NCI-H1417 (cell line): ENCODE data around the gene SELENBP1.
"Not testable (repeated sequence)": the region's sequence is repeated elsewhere in the genome, so short reads cannot be mapped to it uniquely, and the experiment has no call there.

Experiments
- DNase-seq, 3 experiments: peaks; one replicate each; lab custom pipeline; 2025; lab: John Stamatoyannopoulos, UW

Gene SELENBP1

DNA sequence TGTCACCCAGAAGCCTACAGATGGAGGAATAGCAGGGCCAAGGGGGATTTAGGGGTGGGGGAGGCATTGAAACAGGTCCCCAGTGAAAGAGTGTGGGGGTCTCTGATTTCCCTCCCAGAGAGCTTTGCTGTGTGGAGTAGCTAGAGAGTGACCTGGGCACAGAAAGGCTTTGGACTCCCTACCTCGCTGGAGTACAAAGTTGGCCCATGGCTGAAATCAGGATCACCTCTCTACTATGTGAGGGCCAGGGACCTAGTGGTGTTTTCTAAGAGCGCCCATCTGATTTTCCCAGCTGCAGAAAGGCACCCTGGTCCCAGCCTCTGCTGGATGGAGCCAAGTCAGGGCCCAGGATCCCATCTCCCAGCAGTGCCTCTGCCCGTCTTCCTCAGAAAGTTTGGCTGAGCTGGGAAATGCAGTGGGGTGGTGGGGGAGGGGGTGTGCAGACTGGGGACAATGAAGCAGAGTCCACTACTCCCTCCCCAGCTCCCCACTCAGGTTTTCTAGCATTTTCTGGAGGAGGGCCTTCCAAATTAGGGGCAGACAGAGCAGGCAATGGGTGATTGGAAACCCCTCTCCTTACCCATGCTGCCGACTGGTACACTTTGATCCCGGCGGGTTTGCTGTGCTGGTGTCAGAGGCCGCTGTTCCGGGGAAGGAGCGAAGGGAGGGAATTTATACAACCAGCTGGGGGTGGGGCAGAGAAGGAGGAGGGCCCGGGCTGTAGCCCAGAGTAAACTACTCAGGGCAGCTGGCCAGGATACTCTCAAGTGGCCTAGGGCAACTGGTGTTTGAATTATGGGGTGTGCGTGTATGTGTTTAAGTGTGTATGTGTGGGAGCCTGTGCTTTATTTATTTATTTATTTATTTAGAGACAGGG, at the start of gene SELENBP1:
Gene SELENBP1 (minus strand): TSS at position 648 of the 877 bp plus-strand sequence. CDS start 64 bp downstream, at position 584.
- peak; percentile 75 to 93 (median 80) for DNase-seq

DNA sequence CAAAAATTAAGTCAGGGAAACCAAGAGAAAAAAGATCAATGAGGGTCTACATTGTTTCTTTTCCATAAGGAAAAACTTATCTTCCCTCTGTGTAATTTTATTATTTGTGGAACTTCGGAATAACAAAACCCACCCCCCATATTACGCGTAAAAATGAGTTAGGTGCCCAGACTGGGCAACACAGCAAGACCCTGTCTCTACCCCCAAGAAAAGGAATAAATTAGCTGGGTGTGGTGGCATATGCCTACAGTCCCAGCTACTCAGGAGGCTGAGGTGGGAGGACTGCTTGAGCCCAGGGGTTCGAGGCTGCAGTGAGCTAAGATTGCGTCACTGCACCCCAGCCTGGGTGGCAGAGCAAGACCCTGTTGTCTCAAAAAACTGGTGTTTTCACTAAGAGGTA, 47.3 kb upstream of the SELENBP1 start:
- DNase-seq: no peak

DNA sequence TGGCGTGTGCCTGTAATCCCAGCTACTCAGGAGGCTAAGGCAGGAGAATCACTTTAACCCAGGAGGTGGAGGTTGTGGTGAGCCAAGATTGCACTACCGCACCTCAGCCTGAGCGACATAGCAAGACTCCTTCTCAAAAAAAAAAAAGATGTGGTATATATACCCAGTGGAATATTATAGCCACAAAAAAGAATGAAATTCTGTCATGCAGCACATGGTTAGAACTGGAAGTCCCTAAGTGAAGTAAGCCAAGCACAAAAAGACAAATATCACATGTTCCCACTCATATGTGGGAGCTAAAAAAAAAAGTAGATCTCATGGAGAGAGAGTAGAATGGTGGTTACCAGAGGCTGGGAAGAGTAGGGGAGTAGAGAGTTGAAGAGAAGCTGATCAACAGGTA, 45.6 kb upstream of the SELENBP1 start:
- DNase-seq: no peak

DNA sequence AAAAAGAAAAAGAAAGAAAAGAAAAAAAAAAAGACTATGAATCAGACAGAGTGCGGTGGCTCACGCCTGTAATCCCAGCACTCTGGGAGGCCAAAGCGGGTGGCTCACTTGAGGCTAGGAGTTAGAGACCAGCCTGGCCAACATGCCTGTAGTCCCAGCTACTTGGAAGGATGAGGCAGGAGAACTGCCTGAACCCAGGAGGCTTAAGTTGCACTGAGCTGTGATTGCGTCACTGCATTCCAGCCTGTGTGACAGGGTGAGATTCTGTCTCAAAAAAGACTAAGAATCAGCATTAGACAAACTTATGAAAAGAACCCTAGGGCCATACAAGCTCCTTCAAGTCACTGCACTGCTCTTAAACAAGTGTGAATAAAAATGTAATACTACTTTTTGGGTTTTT, 43.7 kb upstream of the SELENBP1 start:
- no peak for DNase-seq

DNA sequence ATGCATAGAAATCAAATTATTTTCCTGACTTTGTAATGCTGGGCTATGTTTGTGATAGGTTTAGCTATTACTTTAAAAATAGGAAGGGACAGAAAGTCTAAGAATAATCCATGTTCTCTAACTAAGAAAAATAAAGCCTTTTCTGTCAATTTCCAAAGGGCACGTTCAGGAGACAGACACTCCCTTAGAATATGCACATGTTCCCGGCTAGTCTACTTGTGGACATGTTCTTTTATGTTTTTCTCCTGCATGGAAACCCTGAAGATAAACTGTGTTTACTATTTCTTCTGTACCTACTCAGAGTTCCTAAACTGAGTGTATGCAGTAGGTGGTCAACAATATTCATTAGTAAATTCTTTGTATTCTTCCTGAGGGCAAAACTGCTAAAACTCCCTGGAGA, 39.4 kb upstream of the SELENBP1 start:
- no peak for DNase-seq

DNA sequence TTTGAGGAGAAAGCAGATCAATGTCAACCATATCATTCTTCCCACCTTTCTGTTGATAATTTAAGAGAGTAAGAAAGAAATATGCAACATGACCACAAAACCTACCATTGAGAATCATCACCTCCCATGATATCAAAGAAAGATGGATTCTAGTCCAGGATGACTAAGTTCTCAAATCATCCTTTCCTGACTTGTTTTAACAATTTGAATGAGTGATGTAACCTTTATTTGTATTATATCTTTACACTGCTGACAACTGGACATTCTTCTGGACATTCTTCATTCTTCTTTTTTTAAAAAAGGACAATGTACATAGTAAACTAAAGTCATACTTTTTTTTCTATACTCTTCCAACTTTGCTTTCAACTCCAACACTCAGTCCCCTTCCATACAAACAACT, 36.4 kb upstream of the SELENBP1 start:
- no peak for DNase-seq

DNA sequence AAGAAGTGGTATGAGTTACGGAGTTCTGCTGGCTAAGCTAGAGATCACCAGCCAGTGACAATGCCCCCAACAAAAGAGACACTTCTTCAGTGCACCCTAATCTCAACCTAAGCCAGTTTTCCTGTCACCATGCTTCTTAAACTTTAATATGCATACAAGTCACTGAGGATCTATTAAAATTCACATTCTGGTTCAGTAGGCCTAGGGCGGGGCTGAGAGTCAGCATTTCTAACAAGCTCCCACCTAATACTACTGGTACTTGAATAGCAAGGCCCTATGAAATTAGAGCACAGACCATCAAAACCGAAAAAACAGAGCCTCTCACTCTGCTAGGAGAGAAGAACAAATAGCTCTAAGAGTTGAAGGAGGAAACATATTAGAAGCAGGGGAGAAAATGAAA, 34.8 kb upstream of the SELENBP1 start:
- no peak for DNase-seq

DNA sequence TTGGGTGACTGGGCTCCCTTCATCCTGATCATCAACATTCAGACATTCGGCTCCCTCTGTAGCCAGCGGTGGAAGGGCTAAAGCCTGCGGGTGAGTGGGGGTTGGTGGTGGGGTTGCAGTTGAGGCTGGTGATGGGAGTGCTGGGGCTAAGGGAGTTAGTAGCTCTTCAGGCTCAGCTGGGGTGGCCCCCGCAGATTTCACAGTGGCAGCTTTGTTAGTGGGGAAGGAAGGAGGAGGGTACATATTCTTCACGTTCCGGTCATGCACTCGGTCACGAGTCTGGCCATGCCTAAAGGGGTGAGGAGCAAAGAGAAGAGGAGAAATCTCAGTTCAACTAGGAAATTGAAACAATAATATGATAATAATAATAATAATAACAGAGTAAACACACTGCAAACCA, 33.7 kb upstream of the SELENBP1 start:
- no peak for DNase-seq

DNA sequence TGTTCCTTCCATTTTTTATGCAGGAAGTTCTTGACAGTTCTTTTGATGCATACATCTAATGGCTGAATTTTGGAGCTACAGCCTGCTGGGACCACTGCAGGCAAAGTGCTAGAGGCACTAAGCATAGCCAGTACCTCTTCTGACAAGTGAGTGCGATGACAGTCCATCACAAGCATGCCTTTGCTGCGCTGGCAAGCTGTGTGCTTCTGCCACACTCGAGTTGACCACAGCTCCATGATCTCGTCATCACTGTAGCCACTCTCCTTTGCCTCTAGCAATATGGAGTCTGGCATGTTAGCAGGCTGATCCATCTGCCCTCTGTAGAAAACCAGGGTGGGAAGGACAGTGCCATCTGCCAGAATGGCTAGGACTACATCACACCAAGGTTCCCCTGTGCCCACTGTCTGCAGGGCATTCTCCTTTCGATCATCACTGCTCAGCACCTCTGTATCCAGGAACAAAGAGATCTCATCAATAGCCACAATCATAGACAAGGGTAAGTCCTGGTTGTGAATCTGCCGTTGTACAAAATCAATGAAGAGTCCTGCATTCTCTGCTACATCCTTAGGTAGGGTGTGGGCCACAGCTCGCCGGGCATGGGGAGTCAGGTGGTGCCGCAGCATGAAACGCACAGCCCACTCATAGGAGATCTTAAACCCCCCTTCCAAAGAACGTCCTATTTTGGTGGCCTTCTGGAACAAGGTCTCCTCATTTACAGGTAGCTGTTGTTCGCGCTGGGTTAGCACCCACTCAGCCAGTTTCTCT, 32.9 kb upstream of the SELENBP1 start:
- no peak for DNase-seq

DNA sequence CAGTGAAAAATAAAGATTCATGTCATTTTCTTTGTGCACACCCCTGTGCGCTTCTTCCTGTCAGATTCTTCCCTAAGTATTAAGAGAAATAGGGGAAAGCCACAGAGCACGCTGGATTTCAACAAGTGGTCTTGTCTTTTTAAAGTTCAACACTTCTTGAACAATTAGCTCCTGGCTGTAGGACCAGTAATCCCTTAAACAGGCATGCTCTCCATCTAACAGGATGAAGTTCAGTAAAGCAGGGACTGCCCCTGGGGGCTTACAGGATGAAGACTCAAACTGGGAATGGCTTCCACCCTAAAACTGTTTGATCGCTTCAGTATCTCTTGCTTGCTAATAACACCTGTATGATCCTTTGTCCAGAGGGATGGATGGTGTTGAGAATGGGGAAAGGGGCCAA, 31.1 kb upstream of the SELENBP1 start:
- DNase-seq: no peak

DNA sequence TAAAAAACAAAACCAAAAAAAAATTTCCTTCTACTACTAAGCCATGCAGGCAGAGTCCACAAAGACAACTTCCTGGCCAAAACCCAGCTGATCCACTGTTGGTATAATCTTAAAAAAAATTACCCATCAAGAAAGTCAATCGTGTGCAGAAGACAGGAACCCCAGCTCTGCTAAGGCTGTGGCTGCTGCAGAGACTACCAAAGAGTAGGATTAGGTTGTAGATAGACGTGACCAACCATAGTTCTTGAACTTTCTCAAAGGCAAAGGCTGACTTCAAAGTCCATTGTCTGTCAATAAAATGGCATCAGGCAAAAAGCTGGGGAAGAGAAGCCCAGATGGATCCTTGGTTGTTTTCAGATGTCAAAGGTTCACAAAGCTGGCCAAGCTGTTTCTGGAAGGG, 30.3 kb upstream of the SELENBP1 start:
- no peak for DNase-seq

DNA sequence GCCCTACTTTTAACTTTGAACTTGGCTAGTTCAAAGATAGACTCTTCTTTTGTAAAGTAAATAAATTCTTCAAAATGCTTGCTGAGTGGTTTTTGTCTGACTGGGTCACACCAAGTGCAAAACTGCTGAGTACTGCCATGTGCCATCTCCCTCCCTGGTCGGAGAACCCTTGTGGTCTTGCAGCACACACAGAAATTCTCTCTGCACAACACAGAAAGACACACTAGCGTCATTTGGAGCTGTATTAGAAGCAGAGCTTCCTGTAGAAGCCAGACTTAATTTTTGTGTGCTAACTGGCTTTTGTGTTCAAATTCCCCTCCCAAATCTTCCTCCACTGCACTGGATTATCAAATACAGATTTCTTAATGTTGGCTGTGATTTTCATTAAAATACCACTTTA, 29.4 kb upstream of the SELENBP1 start:
- DNase-seq: no peak

DNA sequence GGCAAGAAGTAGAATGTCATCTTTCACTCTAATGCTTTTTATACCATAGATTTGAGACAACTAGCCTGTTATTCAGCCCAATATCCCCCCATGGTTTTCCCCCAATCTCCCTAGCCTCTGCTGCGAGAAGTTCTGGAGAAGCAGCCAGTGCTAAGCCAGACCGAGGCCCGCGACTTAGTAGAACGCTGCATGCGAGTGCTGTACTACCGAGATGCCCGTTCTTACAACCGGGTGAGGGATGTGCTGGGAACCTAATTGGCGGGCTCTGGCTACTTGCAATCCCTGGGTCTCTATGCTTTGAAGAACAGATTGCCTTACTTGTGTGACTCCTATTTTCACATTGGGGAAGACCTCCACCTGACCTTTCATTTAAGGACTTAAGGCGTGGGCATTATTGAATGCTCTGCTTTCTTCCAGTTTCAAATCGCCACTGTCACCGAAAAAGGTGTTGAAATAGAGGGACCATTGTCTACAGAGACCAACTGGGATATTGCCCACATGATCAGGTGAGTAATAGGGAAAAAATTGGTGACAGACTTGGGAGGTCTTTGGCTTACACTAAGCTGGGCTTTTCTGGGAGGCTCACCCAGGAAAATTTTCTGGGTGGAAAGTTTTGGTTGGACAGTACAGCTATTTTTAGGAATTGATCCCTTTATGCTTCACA, 28.8 kb upstream of the SELENBP1 start:
- DNase-seq: no peak

DNA sequence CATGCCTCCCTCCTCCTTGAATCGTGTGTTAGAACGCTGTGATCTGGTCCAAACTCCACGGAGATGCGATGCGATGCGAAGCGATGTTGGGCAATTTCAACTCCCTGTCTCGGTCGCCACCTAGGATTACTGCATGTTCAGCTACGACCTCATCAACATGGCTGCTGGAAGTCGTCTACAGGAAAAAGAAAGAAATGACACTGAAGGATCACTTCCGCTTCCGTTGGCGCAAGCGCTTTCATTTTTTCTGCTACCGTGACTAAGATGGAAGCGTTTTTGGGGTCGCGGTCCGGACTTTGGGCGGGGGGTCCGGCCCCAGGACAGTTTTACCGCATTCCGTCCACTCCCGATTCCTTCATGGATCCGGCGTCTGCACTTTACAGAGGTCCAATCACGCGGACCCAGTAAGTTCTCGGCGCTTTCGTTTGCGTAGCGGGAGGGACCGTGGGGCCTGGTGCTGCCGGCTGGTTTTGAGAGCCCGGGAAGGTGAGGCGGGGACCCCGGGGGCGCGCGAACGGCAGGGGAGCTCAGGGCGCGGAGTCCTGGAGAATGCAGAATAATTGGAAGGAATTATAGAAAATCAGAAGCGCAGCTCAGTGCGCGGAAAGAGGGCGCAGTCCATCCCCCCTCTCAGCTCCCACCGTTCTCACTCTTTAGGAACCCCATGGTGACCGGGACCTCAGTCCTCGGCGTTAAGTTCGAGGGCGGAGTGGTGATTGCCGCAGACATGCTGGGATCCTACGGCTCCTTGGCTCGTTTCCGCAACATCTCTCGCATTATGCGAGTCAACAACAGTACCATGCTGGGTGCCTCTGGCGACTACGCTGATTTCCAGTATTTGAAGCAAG, 27.0 kb upstream of the SELENBP1 start, which contains the start of gene PSMB4:
Gene PSMB4 (plus strand): TSS at position 250 of the 848 bp plus-strand sequence. CDS start 15 bp downstream, at position 265.
- peak; percentile 87 to 98 (median 96) for DNase-seq

DNA sequence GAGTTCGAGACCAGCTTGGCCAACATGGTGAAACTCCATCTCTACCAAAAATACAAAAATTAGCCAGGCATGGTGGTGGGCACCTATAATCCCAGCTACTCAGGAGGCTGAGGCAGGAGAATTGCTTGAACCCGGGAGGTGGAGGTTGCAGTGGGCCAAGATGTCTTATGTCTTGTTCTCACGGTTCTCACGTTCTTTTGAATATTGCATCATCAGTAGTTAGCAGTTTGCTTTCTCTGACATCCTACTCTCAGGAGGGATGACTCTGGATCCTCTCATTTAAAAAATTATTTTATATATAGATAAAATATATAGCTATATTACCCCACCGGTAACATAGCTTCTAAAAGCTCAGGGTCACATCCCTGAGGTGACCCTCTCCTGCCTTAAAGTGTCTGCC, 23.8 kb upstream of the SELENBP1 start:
- DNase-seq: not testable (repeated sequence)

DNA sequence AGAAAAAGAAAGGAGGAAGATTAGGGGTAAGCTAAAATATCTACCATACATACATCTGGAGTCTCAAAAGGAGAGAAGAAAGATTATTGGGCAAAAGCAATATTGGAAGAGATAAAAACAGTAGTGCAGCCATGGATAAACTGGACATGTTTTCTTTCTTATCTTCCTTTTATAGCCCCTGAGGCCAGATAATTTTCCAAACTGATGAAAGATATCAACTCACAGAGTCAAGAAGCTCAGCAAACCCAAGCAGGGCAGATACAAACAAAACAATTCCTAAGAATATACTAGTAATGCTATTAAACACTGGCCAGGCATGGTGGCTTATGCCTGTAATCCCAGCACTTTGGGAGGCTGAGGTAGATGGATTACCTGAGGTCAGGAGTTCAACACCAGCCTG, 21.1 kb upstream of the SELENBP1 start:
- no peak for DNase-seq

DNA sequence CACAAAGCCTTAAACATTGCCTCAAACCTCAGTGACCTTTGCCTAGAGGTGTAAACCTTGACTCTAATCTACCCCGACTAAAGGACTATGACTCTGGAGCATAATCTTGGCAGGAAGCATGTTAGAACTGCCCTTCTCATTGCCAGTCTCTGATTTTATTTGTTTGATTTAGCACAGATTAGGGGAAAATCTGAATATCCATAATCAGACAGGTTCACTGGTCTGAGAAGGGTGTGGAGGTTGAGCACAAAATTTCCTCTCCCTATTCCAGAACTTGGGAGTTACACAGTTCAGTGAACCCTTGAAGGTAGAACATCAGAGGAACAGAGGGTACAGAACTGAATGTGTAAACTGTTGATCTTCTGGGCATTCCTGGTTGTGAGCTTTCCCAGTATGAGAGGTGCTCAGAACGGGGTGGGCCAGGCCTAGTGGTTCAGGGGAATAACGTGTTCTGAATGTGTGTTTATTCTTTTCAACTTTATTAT, 18.6 kb upstream of the SELENBP1 start:
- no peak for DNase-seq

DNA sequence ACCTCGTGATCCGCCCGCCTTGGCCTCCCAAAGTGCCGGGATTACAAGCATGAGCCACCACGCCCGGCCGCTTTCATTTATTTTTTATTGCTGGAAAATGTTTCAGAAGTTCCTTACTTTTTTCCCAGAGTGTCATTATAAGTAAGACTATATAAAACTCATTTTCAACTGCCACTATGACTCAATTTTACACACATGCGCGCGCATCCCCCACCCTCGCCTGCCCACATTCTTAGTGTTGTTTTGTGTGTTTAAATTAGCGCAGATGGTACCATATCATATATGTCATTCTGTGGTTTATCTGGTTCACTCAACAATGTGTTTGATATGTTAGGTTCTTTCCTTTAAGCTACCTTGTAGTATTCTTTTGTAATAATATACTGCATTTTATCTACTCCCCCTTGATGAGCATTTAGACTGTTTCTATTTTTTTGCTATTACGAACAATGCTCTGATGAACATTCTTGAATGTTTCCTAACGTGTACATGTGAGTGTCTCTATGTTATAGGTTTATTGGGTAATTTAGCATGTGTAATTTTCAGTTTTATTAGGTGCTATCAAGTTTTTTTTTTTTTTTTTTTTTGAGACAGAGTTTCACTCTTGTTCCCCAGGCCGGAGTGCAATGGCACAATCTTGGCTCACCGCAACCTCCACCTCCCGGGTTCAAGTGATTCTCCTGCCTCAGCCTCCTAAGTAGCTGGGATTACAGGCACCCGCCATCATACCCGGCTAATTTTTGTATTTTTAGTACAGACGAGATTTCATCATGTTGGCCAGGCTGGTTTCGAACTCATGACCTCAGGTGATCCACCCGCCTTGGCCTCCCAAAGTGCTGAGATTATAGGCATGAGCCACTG, 17.9 kb upstream of the SELENBP1 start:
- DNase-seq: not testable (repeated sequence)

DNA sequence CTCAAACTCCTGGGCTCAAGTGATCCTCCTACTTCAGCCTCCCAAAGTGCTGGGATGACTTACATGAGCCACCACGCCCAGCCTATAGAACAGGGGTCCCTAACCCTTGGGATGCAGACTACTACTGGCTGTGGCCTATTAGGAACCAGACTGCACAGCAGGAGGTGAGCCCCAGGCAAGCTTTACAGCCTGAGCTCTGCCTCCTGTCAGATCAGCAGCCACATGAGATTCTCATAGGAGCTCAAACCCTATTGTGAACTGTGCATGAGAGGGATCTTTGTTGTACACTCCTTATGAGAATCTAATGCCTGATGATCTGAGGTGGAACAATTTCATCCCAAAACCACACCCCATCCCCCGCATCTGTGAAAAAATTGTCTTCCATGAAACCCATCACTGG, 13.5 kb upstream of the SELENBP1 start:
- no peak for DNase-seq

DNA sequence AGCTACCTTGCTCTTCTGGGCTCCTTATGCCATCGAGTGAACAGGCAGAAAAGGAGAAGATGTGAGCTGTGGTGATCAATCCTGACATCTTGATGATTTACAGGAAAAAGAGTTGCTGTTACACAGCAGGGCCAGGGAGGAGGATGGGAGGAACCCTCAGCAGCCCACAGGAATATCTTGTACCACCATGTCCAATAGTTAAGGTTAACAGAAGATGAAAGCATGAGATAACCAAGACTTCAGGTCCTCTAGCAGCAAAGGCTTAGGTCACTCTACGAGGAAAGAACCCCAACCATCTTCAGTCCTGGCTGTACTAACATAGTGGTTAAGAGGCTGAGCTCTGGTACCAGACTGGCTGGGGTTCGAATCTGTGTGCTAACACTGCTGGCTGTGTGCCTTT, 12.1 kb upstream of the SELENBP1 start:
- no peak for DNase-seq
